Activated CD4-positive, alpha-beta T cell treated with anti-CD3 and anti-CD28 coated beads, Interleukin-10, Interleukin-2, amounts not matched to agents 100 ng/mL and 50 ng/mL, durations not matched to agents 16 hours and 8 hours (primary cell): ENCODE results near the gene WNT9A.
"Not testable (repeated sequence)": the region's sequence is repeated elsewhere in the genome, so short reads cannot be mapped to it uniquely, and the experiment has no call there.

ENCODE experiments used
- DNase-seq: peaks from one replicate; pipeline ENCODE4 v3.0.0-alpha.2; 2020

WNT9A gene

GRCh38 chr1:227947676-227948492 lies at the start of gene WNT9A:
Gene WNT9A (minus strand): TSS chr1:227947932. CDS start chr1:227947887, 45 bp downstream.
- DNase-seq: no peak

GRCh38 chr1:227996187-227996950 lies 48.6 kb upstream of the WNT9A start:
- DNase-seq: no peak

GRCh38 chr1:227994632-227995300 lies 47.0 kb upstream of the WNT9A start:
- no peak for DNase-seq

GRCh38 chr1:227987181-227987580 lies 39.4 kb upstream of the WNT9A start:
- DNase-seq: no peak

GRCh38 chr1:227975583-227976283 lies 28.0 kb upstream of the WNT9A start:
- DNase-seq: not testable (repeated sequence)

- not testable (repeated sequence) for DNase-seq
Observed at GRCh38 chr1:227973724-227974288, 26.1 kb upstream of the WNT9A start.

- not testable (repeated sequence) for DNase-seq
Observed at GRCh38 chr1:227972843-227973374, 25.2 kb upstream of the WNT9A start.

- DNase-seq: not testable (repeated sequence)
Observed at GRCh38 chr1:227972283-227972679, 24.5 kb upstream of the WNT9A start.

GRCh38 chr1:227971643-227972282 lies 24.0 kb upstream of the WNT9A start:
- not testable (repeated sequence) for DNase-seq

GRCh38 chr1:227971216-227971615 lies 23.5 kb upstream of the WNT9A start:
- not testable (repeated sequence) for DNase-seq

- DNase-seq: not testable (repeated sequence)
Observed at GRCh38 chr1:227970076-227970995, 22.6 kb upstream of the WNT9A start.

GRCh38 chr1:227967815-227968214 lies 20.1 kb upstream of the WNT9A start:
- not testable (repeated sequence) for DNase-seq

- not testable (repeated sequence) for DNase-seq
Observed at GRCh38 chr1:227966733-227967132, 19.0 kb upstream of the WNT9A start.

GRCh38 chr1:227961651-227962466 lies 14.1 kb upstream of the WNT9A start:
- no peak for DNase-seq

GRCh38 chr1:227959325-227959860 lies 11.7 kb upstream of the WNT9A start:
- no peak for DNase-seq

- DNase-seq: no peak
Observed at GRCh38 chr1:227958617-227959324, 11.0 kb upstream of the WNT9A start.

- DNase-seq: no peak
Observed at GRCh38 chr1:227955808-227956207, 8.1 kb upstream of the WNT9A start.

GRCh38 chr1:227954163-227954850 lies 6.6 kb upstream of the WNT9A start:
- no peak for DNase-seq
